NCI-H187 treated with DMSO at 0.1 percent for 48 hours (cell line): ENCODE data around the gene SSBP3.
"Not testable (repeated sequence)": the region's sequence is repeated elsewhere in the genome, so short reads cannot be mapped to it uniquely, and the experiment has no call there.

ENCODE experiments used
- DNase-seq: peaks from one replicate; lab custom pipeline; 2025; lab: John Stamatoyannopoulos, UW

The SSBP3 gene

GRCh38 chr1:54348700-54349021 is 57.5 kb downstream of the SSBP3 start:
- no peak for DNase-seq

DNA sequence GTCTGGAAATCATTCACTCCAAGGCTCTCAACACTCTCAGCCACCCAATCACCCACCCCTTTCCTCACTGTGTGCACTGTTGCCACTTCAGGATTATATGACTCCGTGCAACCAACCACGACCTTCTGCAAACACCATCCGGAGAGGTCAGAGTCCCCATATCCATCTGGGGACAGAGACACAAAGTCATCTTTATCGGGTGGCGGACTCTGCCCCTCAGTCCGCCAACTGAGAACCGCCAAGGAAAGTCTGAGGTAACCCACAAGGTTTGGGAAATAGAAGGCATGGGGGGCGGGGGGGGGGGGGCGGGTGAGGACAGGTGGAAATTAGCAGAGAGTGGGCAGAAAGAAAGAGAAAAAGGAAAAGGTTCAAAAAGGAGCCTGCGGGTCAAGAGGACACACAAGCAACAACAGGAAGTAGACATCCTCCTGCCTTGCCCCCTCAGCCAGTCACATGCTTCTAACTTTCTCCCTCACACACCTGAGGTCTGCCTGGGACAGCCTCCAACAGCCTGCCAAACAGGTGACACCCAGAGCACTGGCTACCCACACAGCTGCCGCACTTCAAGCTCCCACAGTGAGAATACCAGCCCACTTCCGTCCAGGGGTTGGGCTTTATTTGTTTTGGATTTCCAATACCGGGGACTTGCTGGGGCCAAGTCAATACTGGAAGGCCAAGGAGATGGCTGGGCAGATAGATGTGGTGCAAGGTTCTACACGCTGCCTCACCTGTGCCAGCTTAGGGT is 58.1 kb downstream of the SSBP3 start:
- no peak for DNase-seq

DNA sequence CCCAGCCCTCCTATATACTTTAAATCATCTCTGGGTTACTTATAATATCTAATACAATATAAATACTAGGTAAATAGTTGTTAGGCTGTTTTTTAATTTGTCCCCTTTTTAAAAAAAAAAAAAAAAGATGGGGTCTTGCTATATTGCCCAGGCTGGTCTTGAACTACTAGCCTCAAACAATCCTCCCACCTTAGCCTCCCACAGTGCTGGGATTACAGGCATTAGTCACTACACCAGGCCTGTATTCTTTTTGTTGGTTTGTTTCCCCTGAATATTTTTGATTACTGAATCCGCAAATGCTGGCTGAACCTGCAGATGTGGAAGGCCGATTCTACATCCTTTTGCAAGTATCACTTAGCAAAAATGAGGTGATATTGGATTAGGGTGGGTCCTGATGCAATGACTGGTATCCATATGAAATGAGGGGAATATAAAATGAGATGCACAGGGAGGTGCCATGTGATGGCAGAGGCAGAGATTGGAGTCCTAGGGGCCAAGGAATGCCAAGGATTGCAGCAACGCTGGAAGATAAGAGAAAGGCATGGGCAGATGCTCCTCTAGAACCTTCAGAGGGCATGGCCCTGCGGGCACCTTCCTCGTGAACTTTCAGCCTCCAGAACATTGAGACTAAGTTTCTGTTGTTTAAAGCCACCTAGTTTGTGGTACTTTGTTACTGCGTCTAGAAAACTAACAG is 58.8 kb downstream of the SSBP3 start:
- DNase-seq: no peak

DNA sequence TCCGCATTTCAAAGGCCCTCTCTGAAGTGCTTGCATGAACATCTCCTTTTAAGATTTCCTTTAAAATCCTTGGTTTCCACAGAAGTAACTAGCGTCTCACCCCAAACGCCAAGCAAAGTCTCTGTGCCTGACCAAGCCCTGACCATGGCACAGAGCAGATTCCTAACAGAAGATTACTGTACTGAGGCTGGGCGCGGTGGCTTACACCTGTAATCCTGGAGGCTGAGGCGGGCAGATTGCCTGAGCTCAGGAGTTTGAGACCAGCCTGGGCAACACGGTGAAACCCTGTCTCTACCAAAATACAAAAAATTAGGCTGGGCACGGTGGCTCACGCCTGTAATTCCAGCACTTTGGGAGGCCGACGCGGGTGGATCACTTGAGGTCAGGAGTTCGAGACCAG is 60.6 kb downstream of the SSBP3 start:
- not testable (repeated sequence) for DNase-seq

GRCh38 chr1:54345116-54345515 is 61.1 kb downstream of the SSBP3 start:
- DNase-seq: no peak

- no peak for DNase-seq
Observed at GRCh38 chr1:54342742-54343687, 63.2 kb downstream of the SSBP3 start.

DNA sequence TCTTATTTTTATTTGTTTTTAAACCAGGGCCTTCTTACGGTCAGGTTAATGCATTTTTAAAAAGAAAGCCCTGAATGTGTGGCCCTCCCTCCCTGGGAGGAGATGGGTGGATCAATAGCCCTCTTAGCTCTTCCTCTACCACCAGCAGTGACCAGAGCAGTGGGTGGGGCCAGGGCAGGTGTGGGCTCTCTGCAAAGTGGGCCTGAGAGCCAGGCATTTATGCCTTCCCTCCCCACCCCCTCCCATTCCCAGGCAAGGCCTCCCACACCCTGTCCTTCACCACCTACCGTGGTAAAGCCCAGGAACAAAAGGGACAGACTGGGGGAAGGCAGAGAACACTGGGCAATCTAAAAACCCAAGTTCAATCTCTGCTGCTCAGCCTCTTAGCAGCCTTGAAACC is 63.9 kb downstream of the SSBP3 start:
- DNase-seq: peak; percentile 31

DNA sequence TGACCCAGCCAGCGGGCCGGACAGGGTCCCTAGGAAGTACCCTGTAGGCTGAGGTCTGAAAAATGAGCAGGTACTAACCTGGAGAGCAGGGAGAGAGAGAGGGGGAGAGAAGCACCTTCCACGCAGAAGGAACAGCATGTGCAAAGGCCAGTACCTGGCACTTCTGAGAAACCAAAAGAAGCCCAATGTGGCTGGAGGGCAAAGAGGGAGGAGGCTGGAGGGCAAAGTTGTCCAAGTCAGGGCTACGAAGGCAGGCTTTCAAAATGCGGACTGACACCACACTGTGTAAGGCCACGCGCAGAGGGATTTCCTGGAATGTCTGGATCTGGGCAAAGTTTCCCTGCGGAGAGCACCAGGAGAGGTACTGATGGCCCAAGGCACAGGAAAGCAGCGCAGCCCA is 64.4 kb downstream of the SSBP3 start:
- DNase-seq: no peak

DNA sequence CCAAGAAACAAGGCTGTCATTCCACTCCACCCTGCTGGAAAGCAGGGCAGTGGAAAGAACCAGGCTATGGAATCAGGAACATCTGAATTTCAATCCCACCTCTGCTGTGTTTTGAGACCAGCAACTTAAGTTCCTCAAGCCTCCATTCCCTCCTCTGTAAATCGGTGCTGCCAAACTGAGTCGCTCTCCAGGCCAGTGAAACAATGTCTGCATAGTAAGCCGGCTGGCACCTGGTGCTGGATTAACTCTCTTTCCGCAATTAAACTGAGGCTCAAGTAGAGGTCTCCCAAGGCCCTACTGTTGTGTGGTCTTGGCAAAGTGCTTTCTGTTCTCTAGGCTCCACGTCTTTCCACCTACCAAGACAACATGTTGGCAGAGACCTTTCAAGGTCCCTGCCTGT is 65.3 kb downstream of the SSBP3 start:
- DNase-seq: no peak

- DNase-seq: no peak
Observed at GRCh38 chr1:54340434-54340833, 65.8 kb downstream of the SSBP3 start.

DNA sequence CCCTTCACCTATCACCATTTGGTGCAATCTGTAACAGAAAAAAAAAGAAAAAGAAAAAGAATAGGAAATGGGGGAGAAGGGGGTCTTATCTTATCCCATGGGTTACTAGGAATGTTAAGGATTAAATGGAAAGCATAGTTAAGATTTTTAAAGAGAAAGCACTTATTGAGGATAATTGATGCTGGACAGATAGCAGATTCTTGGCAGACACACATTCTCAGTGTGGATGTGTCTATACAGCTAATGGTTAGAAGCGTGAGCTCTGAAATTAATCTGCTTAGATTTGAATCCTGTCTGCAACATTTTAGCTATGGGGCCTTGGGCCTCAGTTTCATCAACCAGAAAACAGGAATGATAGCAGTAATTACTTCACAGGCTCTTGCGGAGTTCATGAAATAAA is 67.1 kb downstream of the SSBP3 start:
- DNase-seq: no peak

GRCh38 chr1:54338464-54338863 is 67.7 kb downstream of the SSBP3 start:
- no peak for DNase-seq

- no peak for DNase-seq
Observed at GRCh38 chr1:54337928-54338327, 68.3 kb downstream of the SSBP3 start.

- no peak for DNase-seq
Observed at GRCh38 chr1:54337034-54337433, 69.2 kb downstream of the SSBP3 start.

DNA sequence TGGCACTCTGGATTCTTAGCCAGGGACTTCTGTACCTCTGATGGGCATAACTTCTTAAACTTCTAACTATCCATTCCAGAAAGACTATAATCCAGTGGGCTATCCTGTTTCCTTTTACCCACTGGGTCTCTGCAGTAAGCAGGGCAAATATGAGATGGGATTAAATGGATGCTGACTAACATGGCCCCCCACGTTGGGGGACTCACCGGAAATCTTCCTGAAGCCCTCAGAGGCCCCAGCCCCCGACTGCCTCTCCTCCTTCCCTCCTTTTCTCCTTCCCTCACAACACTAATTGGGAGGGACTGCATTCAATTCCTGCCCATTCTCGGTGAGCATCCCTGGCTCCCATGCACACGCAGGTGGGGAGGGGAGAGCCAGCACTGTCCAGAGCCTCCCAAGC is 70.1 kb downstream of the SSBP3 start:
- DNase-seq: no peak

- no peak for DNase-seq
Observed at GRCh38 chr1:54335755-54336108, 70.5 kb downstream of the SSBP3 start.

- DNase-seq: no peak
Observed at GRCh38 chr1:54335011-54335754, 71.0 kb downstream of the SSBP3 start.

GRCh38 chr1:54332781-54333585 is 73.2 kb downstream of the SSBP3 start:
- no peak for DNase-seq

DNA sequence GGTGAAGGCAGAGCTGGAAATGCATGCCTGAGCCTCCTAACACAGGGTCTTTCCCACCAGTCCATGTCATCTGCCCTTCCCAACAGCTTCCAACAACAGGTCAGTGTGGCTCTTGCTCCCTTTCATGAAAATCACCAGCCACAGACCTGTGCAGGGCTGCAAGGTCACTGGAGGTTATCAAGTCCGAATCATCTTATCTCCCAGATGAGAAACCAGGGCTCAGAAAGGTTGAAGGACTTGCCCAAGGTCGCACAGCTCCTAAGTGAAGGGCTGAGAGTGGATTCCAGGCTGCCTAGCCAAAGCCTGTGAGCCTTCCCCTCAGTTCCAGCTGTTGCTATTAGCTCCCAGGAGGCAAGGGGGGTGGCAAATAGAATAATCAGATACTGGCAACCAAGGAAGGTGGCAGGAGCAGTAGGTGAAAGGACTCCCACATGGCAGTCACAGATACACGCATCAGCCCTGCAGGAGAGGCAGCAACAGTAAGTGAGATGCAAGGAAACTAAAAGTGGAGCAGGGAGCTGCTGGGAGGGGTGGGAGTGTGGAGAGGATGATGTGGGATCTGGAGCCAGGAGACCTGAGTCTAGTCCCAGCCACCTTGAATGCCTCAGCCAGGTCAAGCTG is 74.2 kb downstream of the SSBP3 start:
- DNase-seq: no peak

DNA sequence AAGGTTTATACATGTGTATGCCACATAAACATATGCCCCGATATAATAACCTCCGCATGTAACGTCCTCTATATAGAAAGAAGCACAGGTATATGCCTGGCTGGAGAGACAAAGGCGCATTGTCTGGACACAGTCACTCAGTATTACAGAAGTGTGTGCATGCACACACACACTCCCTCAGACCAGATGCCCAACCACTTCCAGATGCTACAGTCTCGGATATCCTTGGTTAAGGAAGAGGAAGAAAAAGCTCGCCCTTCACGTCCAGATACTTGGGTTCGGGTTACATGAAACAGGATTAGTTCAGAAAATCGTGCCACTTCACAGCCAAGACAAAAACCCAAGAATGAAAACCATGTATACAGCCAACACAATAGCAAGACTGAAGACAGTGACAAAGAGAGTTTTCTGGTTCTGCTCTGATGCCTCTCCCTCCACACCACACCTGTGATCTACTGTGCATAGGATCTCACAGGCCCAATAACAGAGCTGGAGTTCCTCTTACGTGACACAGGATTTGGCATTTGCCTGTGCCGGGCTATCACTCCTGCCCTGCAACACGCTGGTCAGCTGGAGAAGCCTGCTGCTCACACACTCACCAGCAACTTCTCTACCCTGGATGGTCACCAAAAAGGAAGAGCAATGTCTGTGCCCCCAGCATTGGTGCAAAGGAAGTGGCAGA is 75.0 kb downstream of the SSBP3 start:
- no peak for DNase-seq
